ENCODE measurements around the gene NDUFB3. TPM values are rescaled to one million over a fixed set of nuclear protein-coding genes. Genes with fewer than 3 reads are reported as not detected.
"Not testable (repeated sequence)": the region's sequence is repeated elsewhere in the genome, so short reads cannot be mapped to it uniquely, and the experiment has no call there.

Gene NDUFB3
- total and polyA plus RNA-seq, 8 donors: 14.8 to 42.5 (median 26.6) TPM

- H3K36me3 ChIP-seq: no peaks in the 10 kb centered on the region
- FAIRE-seq (no peak), DNase-seq (no peak), ATAC-seq (peak in 2 of 4 donors; percentile 26 to 40)
- intact Hi-C loops (cut with DNase I): no loop called here
- WGBS, 2 donors: 49 to 58% methylated on average over 4 of the region's 4 CpGs
- H3K4me3 ChIP-seq: no peak overlapping the region
- TF ChIP-seq, protein P1, sequence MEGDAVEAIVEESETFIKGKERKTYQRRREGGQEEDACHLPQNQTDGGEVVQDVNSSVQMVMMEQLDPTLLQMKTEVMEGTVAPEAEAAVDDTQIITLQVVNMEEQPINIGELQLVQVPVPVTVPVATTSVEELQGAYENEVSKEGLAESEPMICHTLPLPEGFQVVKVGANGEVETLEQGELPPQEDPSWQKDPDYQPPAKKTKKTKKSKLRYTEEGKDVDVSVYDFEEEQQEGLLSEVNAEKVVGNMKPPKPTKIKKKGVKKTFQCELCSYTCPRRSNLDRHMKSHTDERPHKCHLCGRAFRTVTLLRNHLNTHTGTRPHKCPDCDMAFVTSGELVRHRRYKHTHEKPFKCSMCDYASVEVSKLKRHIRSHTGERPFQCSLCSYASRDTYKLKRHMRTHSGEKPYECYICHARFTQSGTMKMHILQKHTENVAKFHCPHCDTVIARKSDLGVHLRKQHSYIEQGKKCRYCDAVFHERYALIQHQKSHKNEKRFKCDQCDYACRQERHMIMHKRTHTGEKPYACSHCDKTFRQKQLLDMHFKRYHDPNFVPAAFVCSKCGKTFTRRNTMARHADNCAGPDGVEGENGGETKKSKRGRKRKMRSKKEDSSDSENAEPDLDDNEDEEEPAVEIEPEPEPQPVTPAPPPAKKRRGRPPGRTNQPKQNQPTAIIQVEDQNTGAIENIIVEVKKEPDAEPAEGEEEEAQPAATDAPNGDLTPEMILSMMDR (IDR thresholded peaks at IDR 0.05): no peak
- H3K4me1 ChIP-seq: peaks cover 0 to 12% (median 0%) of the 10 kb centered on the region in 3 donors
- no peak overlapping the region for H3K27ac ChIP-seq
- H3K9me3 ChIP-seq: no peaks in the 10 kb centered on the region
- H3K27me3 ChIP-seq: no peaks in the 10 kb centered on the region
Measured at GRCh38 chr2:201057715-201058248, 14.0 kb upstream of the NDUFB3 start.

- H3K4me1 ChIP-seq: peaks cover 0 to 12% (median 0%) of the 10 kb centered on the region in 3 donors
- no peaks in the 10 kb centered on the region for H3K27me3 ChIP-seq
- H3K36me3 ChIP-seq: no peaks in the 10 kb centered on the region
- no peak overlapping the region for H3K27ac ChIP-seq
- ATAC-seq (peak; percentile 55 to 98 (median 88)), FAIRE-seq (no peak), DNase-seq (no peak)
- TF ChIP-seq, protein P1 (IDR thresholded peaks at IDR 0.05): no peak
- H3K9me3 ChIP-seq: no peaks in the 10 kb centered on the region
- no peak overlapping the region for H3K4me3 ChIP-seq
- WGBS, 2 donors: 22 to 25% methylated on average over 1 of the region's 1 CpG
- intact Hi-C loops (cut with DNase I): no loop called here
Measured at GRCh38 chr2:201058914-201059313, 12.9 kb upstream of the NDUFB3 start.

DNA sequence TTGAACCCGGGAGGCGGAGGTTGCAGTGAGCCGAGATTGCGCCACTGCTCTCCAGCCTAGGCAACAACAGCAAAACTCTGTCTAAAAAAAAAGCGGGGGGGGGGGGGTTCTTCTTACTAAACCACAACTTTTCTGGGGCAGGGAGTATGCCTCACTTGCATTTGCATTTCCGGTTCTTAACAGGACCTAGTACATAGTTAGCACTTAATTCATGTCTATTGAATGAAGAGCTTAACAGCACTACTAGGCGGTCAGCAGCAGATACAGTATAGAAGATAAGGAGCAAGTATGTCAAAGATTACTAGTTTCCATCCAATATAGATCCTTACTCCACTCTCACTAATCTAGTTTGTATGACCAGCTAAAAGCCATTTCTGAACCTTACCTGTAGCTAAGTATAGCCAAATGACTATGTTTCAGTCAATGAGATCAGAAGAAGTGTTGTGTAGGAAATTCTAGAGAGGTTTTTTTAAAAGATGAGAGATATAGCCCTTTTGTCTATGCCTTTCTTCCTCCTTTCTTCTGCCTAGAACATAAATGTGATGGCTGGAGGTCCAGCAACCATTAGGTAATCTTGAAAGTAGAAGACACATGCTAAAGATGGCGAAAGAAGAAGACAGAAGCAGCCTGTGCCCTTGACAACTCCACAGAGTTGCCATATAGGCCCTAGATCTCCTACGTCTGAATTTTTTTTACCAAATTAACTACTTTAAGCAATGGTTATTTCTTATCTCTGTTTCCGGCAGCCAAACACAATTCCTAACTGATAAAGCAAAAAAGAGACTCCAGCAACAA, 11.6 kb upstream of the NDUFB3 start:
- 85 to 89% methylated on average over 10 of the region's 10 CpGs for WGBS, 2 donors
- FAIRE-seq: no peak

GRCh38 chr2:201063516-201063915, 8.3 kb upstream of the NDUFB3 start:
- not testable (repeated sequence) for H3K4me3 ChIP-seq, H3K27me3 ChIP-seq, DNase-seq, ATAC-seq, FAIRE-seq, H3K9me3 ChIP-seq, H3K27ac ChIP-seq, H3K36me3 ChIP-seq
- 85 to 91% methylated on average over 5 of the region's 5 CpGs for WGBS, 2 donors
- intact Hi-C loops (cut with DNase I): loop anchor here in 1 of 3 donors (10.0 kb wide), 1 partner anchor 149 kb away; no protein-coding TSS in a partner anchor
- peaks cover 0 to 14% (median 0%) of the 10 kb centered on the region in 3 donors for H3K4me1 ChIP-seq

More for the DNA sequence above, 11.6 kb upstream of the NDUFB3 start:
- H3K9me3 ChIP-seq: no peaks in the 10 kb centered on the region
- H3K27ac ChIP-seq: no peak overlapping the region
- H3K27me3 ChIP-seq: no peaks in the 10 kb centered on the region
- intact Hi-C loops (cut with DNase I): loop anchor here in 1 of 3 donors (10.0 kb wide), 1 partner anchor 145 kb away; no protein-coding TSS in a partner anchor
- no peak for DNase-seq
- H3K36me3 ChIP-seq: no peaks in the 10 kb centered on the region
- ATAC-seq: no peak
- H3K4me3 ChIP-seq: no peak overlapping the region
- TF ChIP-seq, protein P1 (IDR thresholded peaks at IDR 0.05): no peak
- H3K4me1 ChIP-seq: peaks cover 0 to 14% (median 0%) of the 10 kb centered on the region in 3 donors

GRCh38 chr2:201064797-201065329, 6.9 kb upstream of the NDUFB3 start:
- Histone ChIP-seq H3K36me3 (no peaks in the 10 kb centered on the region), H3K9me3 (no peaks in the 10 kb centered on the region), H3K27me3 (no peaks in the 10 kb centered on the region), H3K27ac (no peak overlapping the region), H3K4me1 (peaks cover 3 to 24% (median 9%) of the 10 kb centered on the region in 3 donors), H3K4me3 (no peak overlapping the region)
- WGBS, 2 donors: 52 to 55% methylated on average over 2 of the region's 2 CpGs
- FAIRE-seq: no peak
- no peak for DNase-seq
- TF ChIP-seq, protein P1 (IDR thresholded peaks at IDR 0.05): no peak
- ATAC-seq: no peak
- intact Hi-C loops (cut with DNase I): loop anchor here in 1 of 3 donors (10.0 kb wide), 1 partner anchor 150 kb away; no protein-coding TSS in a partner anchor

Measured in pancreas (tissue), 10 donors.